SIG-M5 treated with dmso at 0.1 percent for 504 hours (cell line): ENCODE measurements around the gene QRICH2.
"Not testable (repeated sequence)": the region's sequence is repeated elsewhere in the genome, so short reads cannot be mapped to it uniquely, and the experiment has no call there.

ENCODE experiments used
- DNase-seq: peaks from one replicate; lab custom pipeline; 2025; ENCODE audit not compliant: unreplicated experiment; lab: John Stamatoyannopoulos, UW

The QRICH2 gene

DNA sequence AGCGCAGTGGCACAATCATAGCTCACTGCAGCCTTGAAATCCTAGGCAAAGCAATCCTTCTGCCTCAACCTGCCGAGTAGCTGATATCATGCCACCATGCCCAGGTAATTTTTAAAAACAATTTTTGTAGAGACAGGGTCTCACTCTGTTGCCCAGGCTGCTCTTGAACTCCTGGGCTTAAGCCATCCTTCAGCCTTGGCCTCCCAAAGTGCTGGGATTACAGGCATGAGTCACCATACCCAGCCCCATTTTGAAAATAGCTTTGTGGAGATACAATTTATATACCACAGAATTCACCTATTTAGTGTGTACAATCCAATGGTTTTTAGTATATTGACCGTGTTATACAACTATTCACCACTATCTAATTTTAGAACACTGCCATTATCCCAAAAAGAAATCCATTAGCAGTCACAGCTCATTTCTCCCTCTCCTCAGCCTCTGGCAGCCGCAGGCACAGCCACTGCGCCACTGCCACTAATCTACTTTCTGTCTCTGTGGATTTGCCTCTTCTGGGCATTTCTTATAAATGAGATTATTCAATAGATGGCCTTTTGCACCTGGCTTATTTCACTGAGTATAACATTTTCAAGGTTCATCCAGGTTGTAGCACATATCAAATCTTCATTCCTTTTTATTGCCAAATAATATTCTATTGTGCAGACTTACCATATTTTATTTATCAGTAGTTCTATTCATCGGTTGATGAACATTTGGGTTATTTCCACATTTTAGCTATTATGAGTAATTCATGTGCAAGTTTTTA, 74.3 kb downstream of the QRICH2 start:
- no peak for DNase-seq

DNA sequence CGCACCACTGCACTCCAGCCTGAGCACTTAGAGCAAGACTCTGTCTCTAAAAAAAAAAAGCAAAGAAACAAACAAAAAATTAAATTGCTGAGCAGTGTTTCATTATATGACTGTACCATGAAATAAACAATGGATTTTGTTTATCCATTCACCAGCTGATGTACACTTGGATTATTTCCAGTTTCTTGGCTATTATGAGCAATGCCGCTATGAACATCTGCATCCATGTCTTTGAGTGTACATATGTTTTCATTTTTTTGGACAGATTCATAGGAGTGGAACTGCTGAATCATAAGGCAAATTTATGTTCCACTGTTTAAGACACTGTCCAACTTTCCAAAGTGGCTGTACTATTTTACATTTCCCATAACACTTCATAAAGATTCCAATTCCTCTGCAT, 75.7 kb downstream of the QRICH2 start:
- no peak for DNase-seq

DNA sequence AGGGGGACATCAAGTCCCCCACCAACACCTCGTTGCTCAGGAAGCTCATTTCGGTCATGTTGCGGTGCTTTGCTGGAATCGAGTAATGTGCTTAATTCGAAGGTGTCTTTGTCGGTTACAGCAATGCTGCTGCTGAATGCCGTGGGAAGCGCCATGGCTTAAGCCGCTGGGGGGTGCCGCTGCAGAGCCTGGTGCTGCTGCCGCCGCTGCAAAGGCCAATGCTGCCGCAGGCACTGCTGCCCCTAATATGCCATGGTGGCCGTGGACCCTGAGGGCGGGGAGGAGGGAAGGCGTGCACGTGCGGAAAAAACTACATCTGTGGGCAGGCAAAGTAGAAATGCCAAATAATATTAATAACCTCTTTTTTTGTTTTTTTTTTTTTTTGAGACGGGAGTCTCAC, 81.3 kb downstream of the QRICH2 start:
- DNase-seq: not testable (repeated sequence)

DNA sequence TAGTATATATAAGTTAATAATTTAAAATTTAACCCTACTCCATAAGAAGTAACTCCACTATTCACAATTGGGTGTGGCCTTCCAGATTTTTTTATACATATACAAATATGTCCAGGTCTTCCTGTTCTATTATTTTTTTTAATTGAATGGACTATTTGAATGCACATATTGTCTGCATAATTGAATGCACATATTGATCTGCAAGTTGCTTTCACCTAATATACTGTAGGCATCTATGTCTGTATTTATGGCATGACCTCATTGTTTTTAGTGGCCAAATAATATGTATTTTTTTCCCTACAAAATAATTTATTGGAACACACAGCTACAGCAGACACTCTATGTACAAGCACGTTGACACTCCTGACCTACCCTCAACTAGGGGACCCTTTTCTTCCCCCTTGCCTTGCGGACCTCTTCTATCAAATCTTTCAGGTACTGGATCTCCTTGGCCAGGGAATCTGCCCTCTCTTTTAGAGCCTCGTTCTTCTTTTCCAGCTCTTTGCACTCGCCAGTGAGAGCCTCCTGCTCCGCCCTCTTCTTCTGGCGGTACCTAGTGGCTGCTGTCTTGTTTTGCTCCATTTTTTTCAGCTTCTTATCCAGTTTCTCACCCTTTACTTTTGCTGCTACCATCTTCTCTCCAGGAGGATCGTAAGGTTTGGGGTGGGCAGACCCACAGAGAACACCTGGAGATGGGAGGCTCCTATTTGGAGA, 82.5 kb downstream of the QRICH2 start:
- not testable (repeated sequence) for DNase-seq
